ENCODE measurements around the gene NUDT16L1.

- no peak for TF ChIP-seq SMC3 (conservative IDR thresholded peaks at IDR 0.05; ENCODE audit: insufficient read depth, low read depth, low read length)
- TF ChIP-seq POLR2A (conservative IDR thresholded peaks at IDR 0.05) = no peak; the same call in 1 of the 2 replicates
- TF ChIP-seq KAT7 (CRISPR knock-in tag; IDR thresholded peaks at IDR 0.05; ENCODE audit: borderline replicate concordance) = no peak
Observed at GRCh38 chr16:4690946-4691665, 2.3 kb upstream of the NUDT16L1 start.
